PC-3 (cell line): Measurements from ENCODE around the gene RUVBL2.

Source experiments
- EZH2 ChIP-seq: fragments of 300-600 bp; sonication (generic); IDR thresholded peaks from one replicate; pipeline ENCODE4 v1.6.1; 2017; ENCODE audit warnings: antibody characterized with exemption, mild to moderate bottlenecking, low read length; ENCODE audit not compliant: unreplicated experiment
- EZH2phosphoT487 ChIP-seq: fragments of 300-600 bp; sonication (generic); IDR thresholded peaks from 2 replicates; pipeline ENCODE4 v1.6.1; 2018; ENCODE audit warnings: mild to moderate bottlenecking, antibody characterized with exemption, low read length, borderline replicate concordance
- TF ChIP-seq, protein P1 (sequence below): fragments of 300-600 bp; sonication (generic); conservative IDR thresholded peaks from 2 replicates; pipeline ENCODE4 v1.5.1; 2017; ENCODE audit warnings: antibody characterized with exemption, low read depth, mild to moderate bottlenecking, low read length

DNA sequence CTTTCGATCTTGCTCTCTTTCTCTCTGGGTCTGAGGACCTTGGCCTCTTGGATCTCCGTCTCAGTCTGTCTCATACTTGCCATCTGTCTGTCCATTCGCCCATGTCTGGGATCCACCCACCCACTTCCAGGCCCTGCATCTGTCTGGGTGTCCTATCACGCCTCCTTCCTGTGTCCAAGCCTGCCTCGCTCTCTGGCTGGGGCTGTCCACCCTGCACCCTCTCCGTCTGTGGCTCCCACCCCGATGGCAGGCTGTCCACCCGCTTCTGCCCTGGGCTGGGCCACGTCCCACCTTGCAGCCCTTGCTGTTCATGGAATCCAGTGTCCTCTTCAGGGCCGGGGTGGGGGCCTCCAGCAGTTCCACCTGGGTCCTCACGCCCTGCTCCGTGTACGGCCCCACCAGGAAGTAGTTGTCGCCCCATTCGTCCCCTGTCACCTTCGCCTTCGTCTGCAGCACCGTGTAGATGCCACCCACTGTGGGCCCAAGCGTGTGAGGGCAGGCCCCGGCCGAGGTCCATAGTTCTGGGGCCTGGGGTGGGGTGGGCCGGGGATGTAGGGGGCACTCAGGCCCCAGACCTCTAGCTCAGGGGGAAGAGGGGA is 2.6 kb upstream of the RUVBL2 start:
- TF ChIP-seq, protein P1, sequence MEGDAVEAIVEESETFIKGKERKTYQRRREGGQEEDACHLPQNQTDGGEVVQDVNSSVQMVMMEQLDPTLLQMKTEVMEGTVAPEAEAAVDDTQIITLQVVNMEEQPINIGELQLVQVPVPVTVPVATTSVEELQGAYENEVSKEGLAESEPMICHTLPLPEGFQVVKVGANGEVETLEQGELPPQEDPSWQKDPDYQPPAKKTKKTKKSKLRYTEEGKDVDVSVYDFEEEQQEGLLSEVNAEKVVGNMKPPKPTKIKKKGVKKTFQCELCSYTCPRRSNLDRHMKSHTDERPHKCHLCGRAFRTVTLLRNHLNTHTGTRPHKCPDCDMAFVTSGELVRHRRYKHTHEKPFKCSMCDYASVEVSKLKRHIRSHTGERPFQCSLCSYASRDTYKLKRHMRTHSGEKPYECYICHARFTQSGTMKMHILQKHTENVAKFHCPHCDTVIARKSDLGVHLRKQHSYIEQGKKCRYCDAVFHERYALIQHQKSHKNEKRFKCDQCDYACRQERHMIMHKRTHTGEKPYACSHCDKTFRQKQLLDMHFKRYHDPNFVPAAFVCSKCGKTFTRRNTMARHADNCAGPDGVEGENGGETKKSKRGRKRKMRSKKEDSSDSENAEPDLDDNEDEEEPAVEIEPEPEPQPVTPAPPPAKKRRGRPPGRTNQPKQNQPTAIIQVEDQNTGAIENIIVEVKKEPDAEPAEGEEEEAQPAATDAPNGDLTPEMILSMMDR = no peak
- TF ChIP-seq EZH2 (no peak), EZH2phosphoT487 (no peak)
